ENCODE data around the gene PHF23. TPM values are rescaled to one million over a fixed set of nuclear protein-coding genes. Genes with fewer than 3 reads are reported as not detected.

PHF23 gene
- total RNA-seq, 1 experiment from 2014 or later, result 69.0 TPM

GRCh38 chr17:7242717-7243452, 3.6 kb upstream of the PHF23 start:
- in situ Hi-C loops (cut with HindIII; ENCODE audit: low pct_unique_long_range_greater_than_20kb, low sequenced_read_pairs), result no loop called here
- DNase-seq (ENCODE audit: low read depth, low spot score), result peak; percentile 91

- DNase-seq (ENCODE audit: low read depth, low spot score), result peak; percentile 90
- in situ Hi-C loops (cut with HindIII; ENCODE audit: low pct_unique_long_range_greater_than_20kb, low sequenced_read_pairs), result no loop called here
These were observed 2.8 kb upstream of the PHF23 start, which contains the start of gene GABARAP for GRCh38 chr17:7241783-7242716. Gene GABARAP (minus strand): TSS chr17:7242449. CDS start chr17:7242330, 119 bp downstream.

GRCh38 chr17:7241090-7241733, 2.0 kb upstream of the PHF23 start:
- DNase-seq (ENCODE audit: low read depth, low spot score), result no peak
- in situ Hi-C loops (cut with HindIII; ENCODE audit: low pct_unique_long_range_greater_than_20kb, low sequenced_read_pairs), result no loop called here

GRCh38 chr17:7240375-7240774, 1.1 kb upstream of the PHF23 start:
- no peak for DNase-seq (ENCODE audit: low read depth, low spot score)
- in situ Hi-C loops (cut with HindIII; ENCODE audit: low pct_unique_long_range_greater_than_20kb, low sequenced_read_pairs), result no loop called here

- in situ Hi-C loops (cut with HindIII; ENCODE audit: low pct_unique_long_range_greater_than_20kb, low sequenced_read_pairs), result no loop called here
- DNase-seq (ENCODE audit: low read depth, low spot score), result no peak
These were observed 702 bp downstream of the PHF23 start for GRCh38 chr17:7238420-7239090.

- DNase-seq (ENCODE audit: low read depth, low spot score), result peak; percentile 82
- in situ Hi-C loops (cut with HindIII; ENCODE audit: low pct_unique_long_range_greater_than_20kb, low sequenced_read_pairs), result no loop called here
These were observed 1.4 kb downstream of the PHF23 start for GRCh38 chr17:7237761-7238419.

- DNase-seq (ENCODE audit: low read depth, low spot score), result peak; percentile 84
- in situ Hi-C loops (cut with HindIII; ENCODE audit: low pct_unique_long_range_greater_than_20kb, low sequenced_read_pairs), result no loop called here
These were observed 1.9 kb downstream of the PHF23 start for GRCh38 chr17:7237266-7237760.

- in situ Hi-C loops (cut with HindIII; ENCODE audit: low pct_unique_long_range_greater_than_20kb, low sequenced_read_pairs), result no loop called here
- no peak for DNase-seq (ENCODE audit: low read depth, low spot score)
These were observed 2.4 kb downstream of the PHF23 start for GRCh38 chr17:7236808-7237207.

GRCh38 chr17:7235693-7236665, 3.3 kb downstream of the PHF23 start:
- in situ Hi-C loops (cut with HindIII; ENCODE audit: low pct_unique_long_range_greater_than_20kb, low sequenced_read_pairs), result no loop called here
- DNase-seq (ENCODE audit: low read depth, low spot score), result peak; percentile 46

- in situ Hi-C loops (cut with HindIII; ENCODE audit: low pct_unique_long_range_greater_than_20kb, low sequenced_read_pairs), result no loop called here
- peak; percentile 94 for DNase-seq (ENCODE audit: low read depth, low spot score)
These were observed 4.9 kb downstream of the PHF23 start, which contains the start of gene DVL2 for GRCh38 chr17:7234083-7234951. Gene DVL2 (minus strand): TSS chr17:7234517. CDS start chr17:7234262, 255 bp downstream.

GRCh38 chr17:7233701-7234082, 5.6 kb downstream of the PHF23 start:
- DNase-seq (ENCODE audit: low read depth, low spot score), result no peak
- in situ Hi-C loops (cut with HindIII; ENCODE audit: low pct_unique_long_range_greater_than_20kb, low sequenced_read_pairs), result no loop called here

GRCh38 chr17:7232114-7232513, 7.1 kb downstream of the PHF23 start:
- in situ Hi-C loops (cut with HindIII; ENCODE audit: low pct_unique_long_range_greater_than_20kb, low sequenced_read_pairs), result no loop called here
- no peak for DNase-seq (ENCODE audit: low read depth, low spot score)

- in situ Hi-C loops (cut with HindIII; ENCODE audit: low pct_unique_long_range_greater_than_20kb, low sequenced_read_pairs), result no loop called here
- DNase-seq (ENCODE audit: low read depth, low spot score), result no peak
These were observed 9.8 kb downstream of the PHF23 start for GRCh38 chr17:7229504-7229903.

- in situ Hi-C loops (cut with HindIII; ENCODE audit: low pct_unique_long_range_greater_than_20kb, low sequenced_read_pairs), result no loop called here
- DNase-seq (ENCODE audit: low read depth, low spot score), result no peak
These were observed 10.3 kb downstream of the PHF23 start for GRCh38 chr17:7228920-7229319.

Measured in SK-MEL-5 (cell line).